BE2C (cell line): Measurements from ENCODE around the gene KCNG2.

Experiments
- DNase-seq: peaks from one replicate; pipeline ENCODE4 v3.0.0-alpha.2; 2020
- H3K27me3 ChIP-seq: fragments of 250-450 bp; sonication (Bioruptor Pico); 2 replicates; pipeline ENCODE4 v1.5.1; 2020; ENCODE audit warnings: mild to moderate bottlenecking
- H3K36me3 ChIP-seq: fragments of 250-450 bp; sonication (Bioruptor Pico); 2 replicates; pipeline ENCODE4 v1.5.1; 2020; ENCODE audit warnings: mild to moderate bottlenecking
- H3K4me1 ChIP-seq: fragments of 250-450 bp; sonication (Bioruptor Pico); 2 replicates; pipeline ENCODE4 v1.5.1; 2020
- H3K4me3 ChIP-seq: 2 replicates; pipeline ENCODE4 v1.5.1; 2011; ENCODE audit warnings: low read depth, low read length
- H3K9me3 ChIP-seq: fragments of 250-450 bp; sonication (Bioruptor Pico); 2 replicates; pipeline ENCODE4 v1.5.1; 2020
- TF ChIP-seq, protein P1 (sequence below): IDR thresholded peaks from 2 replicates; pipeline ENCODE4 v1.5.1; 2012; ENCODE audit warnings: mild to moderate bottlenecking, low read depth, low read length

KCNG2 gene

DNA sequence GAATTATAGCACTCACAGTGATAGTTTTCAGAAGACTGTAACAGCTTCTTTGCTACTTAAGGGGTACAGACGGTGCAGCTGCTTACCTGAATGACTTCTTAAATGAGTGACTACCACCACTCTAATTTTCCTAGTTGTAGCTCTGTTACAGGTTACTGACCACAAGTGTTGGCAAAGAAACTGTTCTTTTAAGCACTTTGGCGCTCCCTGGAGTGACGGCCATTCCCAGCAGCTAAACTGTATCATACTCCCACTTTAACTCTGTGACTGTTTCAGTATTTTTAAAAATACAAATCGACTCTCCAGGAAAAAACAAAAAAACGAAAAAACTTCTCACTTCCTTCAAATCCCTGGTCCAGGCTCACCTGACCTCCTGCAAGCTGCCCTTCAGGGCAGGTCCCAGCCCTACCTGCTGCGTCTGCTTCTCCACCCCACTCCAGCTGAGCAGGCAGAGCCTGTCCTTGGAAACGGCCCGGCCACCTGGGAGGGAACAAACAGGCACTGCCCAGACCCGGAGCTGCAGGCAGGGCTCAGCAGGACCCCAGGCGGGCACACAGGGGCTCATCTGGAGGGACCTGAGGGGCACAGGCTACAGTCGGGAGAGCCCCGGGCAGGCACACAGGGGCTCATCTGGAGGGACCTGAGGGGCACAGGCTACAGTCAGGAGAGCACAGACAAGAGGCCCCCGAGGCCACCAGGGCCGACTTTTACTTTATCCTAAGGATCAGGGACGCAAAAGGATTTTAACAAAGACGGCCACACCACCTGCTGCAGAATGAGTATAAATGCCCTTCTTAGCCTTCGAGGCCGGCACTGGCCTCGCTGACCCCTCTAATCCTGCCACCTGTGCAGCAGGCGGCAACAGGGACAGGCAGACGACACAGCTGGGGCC lies 129.2 kb downstream of the KCNG2 start:
- no peaks in the 10 kb centered on the region for H3K4me1 ChIP-seq
- no peaks in the 10 kb centered on the region for H3K9me3 ChIP-seq
- TF ChIP-seq, protein P1, sequence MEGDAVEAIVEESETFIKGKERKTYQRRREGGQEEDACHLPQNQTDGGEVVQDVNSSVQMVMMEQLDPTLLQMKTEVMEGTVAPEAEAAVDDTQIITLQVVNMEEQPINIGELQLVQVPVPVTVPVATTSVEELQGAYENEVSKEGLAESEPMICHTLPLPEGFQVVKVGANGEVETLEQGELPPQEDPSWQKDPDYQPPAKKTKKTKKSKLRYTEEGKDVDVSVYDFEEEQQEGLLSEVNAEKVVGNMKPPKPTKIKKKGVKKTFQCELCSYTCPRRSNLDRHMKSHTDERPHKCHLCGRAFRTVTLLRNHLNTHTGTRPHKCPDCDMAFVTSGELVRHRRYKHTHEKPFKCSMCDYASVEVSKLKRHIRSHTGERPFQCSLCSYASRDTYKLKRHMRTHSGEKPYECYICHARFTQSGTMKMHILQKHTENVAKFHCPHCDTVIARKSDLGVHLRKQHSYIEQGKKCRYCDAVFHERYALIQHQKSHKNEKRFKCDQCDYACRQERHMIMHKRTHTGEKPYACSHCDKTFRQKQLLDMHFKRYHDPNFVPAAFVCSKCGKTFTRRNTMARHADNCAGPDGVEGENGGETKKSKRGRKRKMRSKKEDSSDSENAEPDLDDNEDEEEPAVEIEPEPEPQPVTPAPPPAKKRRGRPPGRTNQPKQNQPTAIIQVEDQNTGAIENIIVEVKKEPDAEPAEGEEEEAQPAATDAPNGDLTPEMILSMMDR: no peak
- no peaks in the 10 kb centered on the region for H3K27me3 ChIP-seq
- no peaks in the 10 kb centered on the region for H3K36me3 ChIP-seq
- no peak for DNase-seq
- no peak overlapping the region for H3K4me3 ChIP-seq

DNA sequence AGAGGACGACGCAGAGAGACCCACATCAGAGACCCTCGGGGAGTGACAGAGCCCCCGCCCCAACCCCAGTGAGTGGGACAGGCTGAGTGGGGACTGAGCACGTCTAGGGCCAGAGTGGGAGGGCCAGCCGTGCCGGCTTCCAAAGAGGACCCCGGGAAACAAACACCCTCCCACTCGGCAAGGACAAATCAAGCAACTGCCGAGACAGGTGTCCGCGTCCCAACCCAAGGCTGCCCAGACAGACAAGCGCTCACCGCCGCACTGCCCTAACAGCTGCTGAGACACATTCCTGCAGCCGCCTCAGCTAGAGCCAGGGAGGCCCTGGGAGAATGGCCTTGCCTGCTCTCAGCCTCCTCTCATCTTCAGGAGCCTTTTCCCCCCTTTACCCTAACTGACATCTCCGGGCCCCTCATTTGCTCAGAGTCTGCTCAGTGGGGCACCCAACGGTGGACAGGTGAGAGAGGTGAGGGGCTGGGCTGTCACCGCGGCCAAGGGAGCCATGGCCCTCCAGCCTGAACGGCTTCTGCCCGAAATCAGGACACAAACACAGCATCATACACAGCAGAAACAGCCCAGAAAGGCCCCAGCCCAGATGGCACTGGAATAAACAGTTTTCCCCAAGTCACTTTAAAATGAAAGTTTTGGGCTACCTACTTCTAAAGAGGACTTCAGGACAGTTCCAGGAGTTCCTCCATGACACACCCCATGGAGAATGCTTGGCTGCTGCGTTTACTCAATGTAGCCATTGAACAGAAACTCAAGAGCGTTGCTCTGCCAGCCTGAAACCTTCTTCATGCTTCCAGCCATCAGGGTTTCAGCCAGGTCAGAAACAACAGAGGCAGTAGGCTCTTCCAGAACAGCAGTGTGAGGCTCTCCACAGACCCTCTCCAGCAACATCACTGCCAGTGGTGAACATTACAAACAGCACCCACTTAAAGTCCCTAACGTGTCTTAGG lies 130.1 kb downstream of the KCNG2 start:
- DNase-seq: no peak
- Histone ChIP-seq H3K27me3 (no peaks in the 10 kb centered on the region), H3K4me1 (no peaks in the 10 kb centered on the region), H3K36me3 (no peaks in the 10 kb centered on the region), H3K4me3 (no peak overlapping the region), H3K9me3 (no peaks in the 10 kb centered on the region)
- TF ChIP-seq, protein P1: no peak

DNA sequence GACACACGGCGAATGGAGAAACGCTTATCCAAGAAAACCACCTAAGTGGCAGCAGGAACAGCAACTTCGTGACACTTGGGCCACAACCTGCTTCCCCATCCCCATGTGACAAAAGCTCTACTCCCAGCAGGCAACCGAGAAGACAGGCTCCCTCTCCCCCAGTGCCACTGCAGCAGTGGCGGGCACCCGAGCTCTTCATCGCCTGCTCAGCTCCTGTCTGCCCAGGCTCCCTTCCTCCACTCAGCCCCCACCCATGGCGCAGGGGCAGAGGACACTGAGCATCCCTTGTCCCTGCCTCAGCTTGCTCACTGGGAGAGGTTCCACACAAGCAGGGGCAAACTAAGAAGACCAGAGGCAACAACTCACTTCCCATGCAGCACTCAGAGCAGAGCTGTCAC lies 130.8 kb downstream of the KCNG2 start:
- no peaks in the 10 kb centered on the region for H3K36me3 ChIP-seq
- no peak overlapping the region for H3K4me3 ChIP-seq
- no peaks in the 10 kb centered on the region for H3K27me3 ChIP-seq
- TF ChIP-seq, protein P1: no peak
- H3K9me3 ChIP-seq: no peaks in the 10 kb centered on the region
- no peak for DNase-seq
- no peaks in the 10 kb centered on the region for H3K4me1 ChIP-seq

DNA sequence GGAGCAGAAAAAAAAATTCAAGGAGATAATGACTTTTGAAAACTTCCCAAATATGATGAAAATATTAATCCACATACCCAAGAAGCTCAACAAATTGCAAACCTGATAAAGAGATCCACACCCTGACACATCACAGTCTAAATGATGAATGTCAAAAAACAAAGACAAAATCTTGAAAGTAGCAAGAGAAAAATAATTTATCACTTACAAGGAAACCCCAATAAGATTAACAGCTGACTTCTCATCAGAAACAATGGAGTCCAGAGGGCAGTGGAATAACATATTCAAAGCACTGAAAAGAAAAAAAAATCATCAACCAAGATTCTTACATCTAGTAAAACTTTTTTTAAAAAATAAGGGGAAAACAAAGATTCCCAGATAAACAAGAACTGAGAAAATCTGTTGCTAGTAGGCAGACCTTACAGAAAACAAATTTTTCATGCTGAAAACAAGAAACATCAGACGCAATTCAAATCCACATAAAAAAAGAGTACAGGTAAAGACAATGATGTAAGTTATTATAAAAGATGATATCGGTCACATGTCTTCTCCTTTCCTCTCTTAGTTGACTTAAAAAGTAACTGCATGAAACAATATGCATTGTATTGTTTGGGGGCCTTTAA lies 132.4 kb downstream of the KCNG2 start:
- Histone ChIP-seq H3K9me3 (no peaks in the 10 kb centered on the region), H3K4me1 (no peaks in the 10 kb centered on the region), H3K36me3 (no peaks in the 10 kb centered on the region), H3K27me3 (no peaks in the 10 kb centered on the region), H3K4me3 (no peak overlapping the region)
- TF ChIP-seq, protein P1: no peak
- DNase-seq: no peak

DNA sequence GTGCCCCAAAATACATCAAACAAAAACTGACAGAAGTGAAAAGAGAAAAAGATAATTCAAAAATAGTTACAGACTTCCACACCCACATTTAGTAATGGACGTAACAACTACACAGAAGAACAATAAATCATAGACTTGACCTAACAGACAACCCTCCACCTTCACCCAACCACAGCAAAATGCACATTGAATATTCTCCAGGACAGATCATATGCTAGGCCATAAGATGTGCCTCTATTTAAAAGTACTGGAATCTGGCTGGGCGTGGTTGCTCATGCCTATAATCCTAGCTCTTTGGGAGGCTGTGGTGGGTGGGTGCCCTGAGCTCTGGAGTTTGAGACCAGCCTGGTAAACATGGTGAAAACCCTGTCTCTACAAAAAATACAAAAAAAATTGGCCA lies 133.7 kb downstream of the KCNG2 start:
- no peak overlapping the region for H3K4me3 ChIP-seq
- H3K4me1 ChIP-seq: no peaks in the 10 kb centered on the region
- TF ChIP-seq, protein P1: no peak
- H3K27me3 ChIP-seq: no peaks in the 10 kb centered on the region
- H3K36me3 ChIP-seq: no peaks in the 10 kb centered on the region
- DNase-seq: no peak
- no peaks in the 10 kb centered on the region for H3K9me3 ChIP-seq
